Prostate gland (tissue), 2 donors: ENCODE measurements around the gene SLX1A.

Experiments
- CTCF ChIP-seq, 4 experiments: fragments of 200-600 bp in 2 of 4; fragments of 450-650 bp in 2 of 4; sonication (generic) in 2 of 4; IDR thresholded peaks; 1 replicate in 3 of 4; 2 replicates in 1 of 4; pipeline ENCODE4 v1.5.1; 2016 to 2019; ENCODE audit warnings: antibody characterized with exemption in 4 of 4, mild to moderate bottlenecking in 2 of 4, moderate library complexity in 2 of 4
- POLR2A ChIP-seq: fragments of 450-650 bp; IDR thresholded peaks from one replicate; pipeline ENCODE4 v1.6.1; 2016; ENCODE audit warnings: antibody characterized with exemption, mild to moderate bottlenecking

GRCh38 chr16:30145657-30146056 is 48.0 kb upstream of the SLX1A start:
- TF ChIP-seq POLR2A (no peak), CTCF (IDR thresholded peaks at IDR 0.05) (no peak)
